ENCODE data around the gene IRAK2. TPM values are rescaled to one million over a fixed set of nuclear protein-coding genes. Genes with fewer than 3 reads are reported as not detected.
"Not testable (repeated sequence)": the region's sequence is repeated elsewhere in the genome, so short reads cannot be mapped to it uniquely, and the experiment has no call there.

The IRAK2 gene
- total RNA-seq, 1 donor from 2014 or later, result 1.4 TPM

DNA sequence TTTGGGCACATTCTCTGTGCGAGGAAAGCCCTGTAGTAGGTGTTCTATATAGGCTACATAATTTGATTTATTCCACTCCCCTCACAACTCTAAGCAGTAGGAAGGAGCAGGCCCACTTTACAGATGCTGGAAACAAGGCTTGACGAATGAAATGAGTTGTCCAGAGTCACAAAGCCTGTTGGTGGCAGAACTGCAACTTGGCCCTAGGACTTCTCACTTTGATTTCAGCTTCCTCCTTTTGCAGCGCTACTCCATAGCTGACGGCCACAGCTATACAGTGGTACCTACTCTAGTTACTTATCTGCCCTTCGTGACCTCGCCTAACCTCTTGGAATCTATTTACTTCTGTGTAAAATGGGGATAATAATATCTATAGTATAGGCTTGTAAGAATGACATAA lies 2.5 kb upstream of the IRAK2 start:
- no peak overlapping the region for H3K4me3 Mint-ChIP-seq
- peaks cover 6% of the 10 kb centered on the region for H3K4me1 Mint-ChIP-seq (ENCODE audit: unreplicated experiment)
- no peaks in the 10 kb centered on the region for H3K36me3 Mint-ChIP-seq
- peaks cover 8% of the 10 kb centered on the region for H3K27me3 Mint-ChIP-seq
- H3K27ac Mint-ChIP-seq, result no peak overlapping the region
- TF ChIP-seq, protein P1, sequence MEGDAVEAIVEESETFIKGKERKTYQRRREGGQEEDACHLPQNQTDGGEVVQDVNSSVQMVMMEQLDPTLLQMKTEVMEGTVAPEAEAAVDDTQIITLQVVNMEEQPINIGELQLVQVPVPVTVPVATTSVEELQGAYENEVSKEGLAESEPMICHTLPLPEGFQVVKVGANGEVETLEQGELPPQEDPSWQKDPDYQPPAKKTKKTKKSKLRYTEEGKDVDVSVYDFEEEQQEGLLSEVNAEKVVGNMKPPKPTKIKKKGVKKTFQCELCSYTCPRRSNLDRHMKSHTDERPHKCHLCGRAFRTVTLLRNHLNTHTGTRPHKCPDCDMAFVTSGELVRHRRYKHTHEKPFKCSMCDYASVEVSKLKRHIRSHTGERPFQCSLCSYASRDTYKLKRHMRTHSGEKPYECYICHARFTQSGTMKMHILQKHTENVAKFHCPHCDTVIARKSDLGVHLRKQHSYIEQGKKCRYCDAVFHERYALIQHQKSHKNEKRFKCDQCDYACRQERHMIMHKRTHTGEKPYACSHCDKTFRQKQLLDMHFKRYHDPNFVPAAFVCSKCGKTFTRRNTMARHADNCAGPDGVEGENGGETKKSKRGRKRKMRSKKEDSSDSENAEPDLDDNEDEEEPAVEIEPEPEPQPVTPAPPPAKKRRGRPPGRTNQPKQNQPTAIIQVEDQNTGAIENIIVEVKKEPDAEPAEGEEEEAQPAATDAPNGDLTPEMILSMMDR (conservative IDR thresholded peaks at IDR 0.05), result no peak
- DNase-seq (ENCODE audit: extremely low spot score, unreplicated experiment), result no peak
- no peaks in the 10 kb centered on the region for H3K9me3 Mint-ChIP-seq

- H3K9me3 Mint-ChIP-seq; H3K27ac Mint-ChIP-seq; H3K36me3 Mint-ChIP-seq; DNase-seq (ENCODE audit: extremely low spot score, unreplicated experiment); H3K27me3 Mint-ChIP-seq; H3K4me1 Mint-ChIP-seq (ENCODE audit: unreplicated experiment): not testable (repeated sequence)
- peak overlapping the region; percentile 68 for H3K4me3 Mint-ChIP-seq
Observed at GRCh38 chr3:10164201-10164545, 546 bp upstream of the IRAK2 start.

- Mint-ChIP-seq H3K36me3 (no peaks in the 10 kb centered on the region), H3K27ac (no peak overlapping the region), H3K4me3 (peak overlapping the region; percentile 72), H3K9me3 (peaks cover 6% of the 10 kb centered on the region), H3K27me3 (peaks cover 9% of the 10 kb centered on the region), H3K4me1 (ENCODE audit: unreplicated experiment) (no peaks in the 10 kb centered on the region)
- DNase-seq (ENCODE audit: extremely low spot score, unreplicated experiment), result no peak
- TF ChIP-seq, protein P1 (conservative IDR thresholded peaks at IDR 0.05), result no peak
Observed at GRCh38 chr3:10166213-10166604, 1.5 kb downstream of the IRAK2 start.

DNA sequence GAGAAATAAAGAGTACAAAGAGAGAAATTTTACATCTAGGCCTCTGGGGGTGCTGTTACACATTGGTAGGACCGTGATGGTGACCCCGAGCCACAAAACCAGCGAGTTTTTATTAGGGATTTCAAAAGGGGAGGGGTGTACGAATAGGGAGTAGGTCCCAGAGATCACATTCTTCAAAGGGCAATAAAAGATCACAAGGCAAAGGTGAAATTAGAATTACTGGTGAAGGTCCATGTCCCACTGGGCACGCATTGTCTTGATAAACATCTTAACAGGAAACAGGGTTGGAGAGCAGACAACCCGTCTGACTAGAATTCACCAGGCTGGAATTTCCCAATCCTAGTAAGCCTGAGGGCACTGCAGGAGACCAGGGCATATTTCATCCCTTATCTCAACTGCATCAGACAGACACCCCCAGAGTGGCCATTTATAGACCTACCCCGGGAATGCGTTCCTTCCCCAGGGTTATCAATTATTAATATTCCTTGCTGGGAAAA lies 4.3 kb downstream of the IRAK2 start:
- DNase-seq (ENCODE audit: extremely low spot score, unreplicated experiment), result no peak
- Mint-ChIP-seq H3K4me3 (no peak overlapping the region), H3K27ac (no peak overlapping the region), H3K36me3 (no peaks in the 10 kb centered on the region), H3K9me3 (peaks cover 6% of the 10 kb centered on the region), H3K27me3 (peaks cover 9% of the 10 kb centered on the region), H3K4me1 (ENCODE audit: unreplicated experiment) (no peaks in the 10 kb centered on the region)
- TF ChIP-seq, protein P1 (conservative IDR thresholded peaks at IDR 0.05), result peak; percentile 46

- Mint-ChIP-seq H3K27me3 (peaks cover 7% of the 10 kb centered on the region), H3K9me3 (peaks cover 6% of the 10 kb centered on the region), H3K36me3 (no peaks in the 10 kb centered on the region), H3K4me3 (no peak overlapping the region), H3K27ac (no peak overlapping the region), H3K4me1 (ENCODE audit: unreplicated experiment) (no peaks in the 10 kb centered on the region)
- no peak for DNase-seq (ENCODE audit: extremely low spot score, unreplicated experiment)
- TF ChIP-seq, protein P1 (conservative IDR thresholded peaks at IDR 0.05), result no peak
Observed at GRCh38 chr3:10170915-10171478, 6.3 kb downstream of the IRAK2 start.

DNA sequence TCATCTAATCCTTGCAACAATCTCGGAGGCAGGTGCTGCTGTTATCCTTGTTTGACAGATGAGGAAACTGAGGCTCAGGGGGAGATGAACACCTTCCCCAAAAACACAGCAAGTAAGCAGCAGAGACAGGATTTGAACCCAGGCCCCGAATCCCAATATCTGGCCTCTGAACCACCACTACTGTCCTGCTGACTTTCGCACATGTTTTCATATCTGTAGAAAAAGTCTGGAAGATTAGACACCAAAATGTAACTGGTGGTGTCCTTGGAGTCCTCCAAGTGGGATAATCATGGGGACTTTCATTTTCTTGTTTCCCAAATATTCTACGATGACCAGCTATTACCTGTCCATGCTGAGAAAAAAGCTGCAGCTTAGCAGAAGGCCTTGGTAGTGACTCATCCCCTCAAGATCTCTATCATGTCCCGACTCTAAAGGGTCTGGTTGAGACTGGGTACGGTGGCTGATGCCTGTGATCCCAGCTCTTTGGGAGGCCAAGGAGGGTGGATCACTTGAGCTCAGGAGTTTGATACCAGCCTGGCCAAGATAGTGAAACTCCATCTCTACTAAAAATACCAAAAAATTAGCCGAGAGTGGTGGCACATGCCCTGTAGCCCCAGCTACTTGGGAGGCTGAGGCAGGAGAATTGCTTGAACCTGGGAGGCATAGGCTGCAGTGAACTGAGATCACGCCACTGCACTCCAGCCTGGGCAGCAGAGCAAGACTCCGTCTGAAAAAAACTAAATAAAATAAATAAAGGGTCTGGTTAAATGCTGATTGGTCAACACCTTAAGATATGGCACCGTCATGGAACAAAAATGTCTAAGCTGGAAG lies 8.6 kb downstream of the IRAK2 start:
- no peaks in the 10 kb centered on the region for H3K36me3 Mint-ChIP-seq
- DNase-seq (ENCODE audit: extremely low spot score, unreplicated experiment), result no peak
- no peak overlapping the region for H3K27ac Mint-ChIP-seq
- TF ChIP-seq, protein P1 (conservative IDR thresholded peaks at IDR 0.05), result no peak
- H3K9me3 Mint-ChIP-seq, result peaks cover 6% of the 10 kb centered on the region
- H3K27me3 Mint-ChIP-seq, result no peaks in the 10 kb centered on the region
- no peak overlapping the region for H3K4me3 Mint-ChIP-seq
- H3K4me1 Mint-ChIP-seq (ENCODE audit: unreplicated experiment), result no peaks in the 10 kb centered on the region
